Peyer's patch (tissue), 4 donors: Measurements from ENCODE around the gene GNG2. TPM values are rescaled to one million over a fixed set of nuclear protein-coding genes. Genes with fewer than 3 reads are reported as not detected.

Source experiments
- DNase-seq, 3 donors: peaks; one replicate each; pipeline ENCODE4 v3.0.0-alpha.2; 2017 to 2019
- H3K27ac ChIP-seq, 4 donors: fragments of 200-600 bp; sonication (generic); one replicate each; pipeline ENCODE4 v1.5.1; 2016 to 2019
- H3K27me3 ChIP-seq, 2 donors: fragments of 200-600 bp; sonication (generic); one replicate each; pipeline ENCODE4 v1.5.1; 2019
- H3K36me3 ChIP-seq, 3 donors: fragments of 200-600 bp; sonication (generic); one replicate each; pipeline ENCODE4 v1.5.1; 2016 to 2019
- H3K4me1 ChIP-seq, 4 donors: fragments of 200-600 bp; sonication (generic); one replicate each; pipeline ENCODE4 v1.5.1; 2016 to 2019
- H3K4me3 ChIP-seq, 4 donors: fragments of 200-600 bp; sonication (generic); 1 replicate in 3 of 4; 2 replicates in 1 of 4; pipeline ENCODE4 v1.5.1; 2016 to 2019; ENCODE audit warnings: mild to moderate bottlenecking in 1 of 4
- H3K9me3 ChIP-seq, 4 donors: fragments of 200-600 bp; sonication (generic); one replicate each; pipeline ENCODE4 v1.5.1; 2016 to 2019; ENCODE audit warnings: mild to moderate bottlenecking in 1 of 4
- CTCF ChIP-seq, 6 experiments: fragments of 450-650 bp in 4 of 6; fragments of 200-600 bp in 2 of 6; sonication (generic) in 1 of 6; IDR thresholded peaks; one replicate each; pipeline ENCODE4 v1.5.1; 2017 to 2019; ENCODE audit warnings: antibody characterized with exemption in 6 of 6, mild to moderate bottlenecking in 3 of 6, moderate library complexity in 1 of 6
- POLR2A ChIP-seq, 2 donors: fragments of 450-650 bp; IDR thresholded peaks; one replicate each; pipeline ENCODE4 v1.5.1; 2017; ENCODE audit warnings: antibody characterized with exemption in 2 of 2, mild to moderate bottlenecking in 2 of 2, moderate library complexity in 2 of 2
- total RNA-seq, 4 donors: library from RNA; depleted of rRNA; stranded (reverse); fragments of >200 nt; gene quantifications; one replicate each; pipeline ENCODE4 v1.1.0, GENCODE V29; 2016

GNG2 gene
- total RNA-seq, 4 donors from 2014 or later: 6.0 to 44.6 (median 9.7) TPM

- Histone ChIP-seq H3K27me3 (no peaks in the 10 kb centered on the region), H3K27ac (no peak overlapping the region), H3K9me3 (no peaks in the 10 kb centered on the region), H3K4me3 (no peak overlapping the region), H3K4me1 (peaks cover 0 to 47% (median 5%) of the 10 kb centered on the region in 4 donors), H3K36me3 (no peaks in the 10 kb centered on the region)
- no peak for TF ChIP-seq CTCF (IDR thresholded peaks at IDR 0.05)
- TF ChIP-seq POLR2A (IDR thresholded peaks at IDR 0.05): no peak
- DNase-seq: no peak
These were observed 9.1 kb downstream of the GNG2 start for GRCh38 chr14:51869411-51870100.

- Histone ChIP-seq H3K27ac (no peak overlapping the region), H3K4me3 (no peak overlapping the region), H3K9me3 (no peaks in the 10 kb centered on the region), H3K27me3 (no peaks in the 10 kb centered on the region), H3K36me3 (no peaks in the 10 kb centered on the region), H3K4me1 (peaks cover 0 to 41% (median 5%) of the 10 kb centered on the region in 4 donors)
- DNase-seq: no peak
- TF ChIP-seq POLR2A (IDR thresholded peaks at IDR 0.05): no peak
- no peak for TF ChIP-seq CTCF (IDR thresholded peaks at IDR 0.05)
These were observed 10.2 kb downstream of the GNG2 start for GRCh38 chr14:51870606-51871005.

GRCh38 chr14:51871846-51872245 is 11.4 kb downstream of the GNG2 start:
- no peak for TF ChIP-seq CTCF (IDR thresholded peaks at IDR 0.05)
- no peak for TF ChIP-seq POLR2A (IDR thresholded peaks at IDR 0.05)
- Histone ChIP-seq H3K9me3 (no peaks in the 10 kb centered on the region), H3K36me3 (no peaks in the 10 kb centered on the region), H3K27me3 (no peaks in the 10 kb centered on the region), H3K27ac (no peak overlapping the region), H3K4me3 (no peak overlapping the region), H3K4me1 (peaks cover 0 to 34% (median 5%) of the 10 kb centered on the region in 4 donors)
- peak in 1 of 3 donors; percentile 48 for DNase-seq

GRCh38 chr14:51872396-51872795 is 12.0 kb downstream of the GNG2 start:
- H3K27ac ChIP-seq: peak overlapping the region in 3 of 4 donors; percentile 7 to 40 (median 12)

GRCh38 chr14:51873221-51873893 is 12.9 kb downstream of the GNG2 start:
- Histone ChIP-seq H3K36me3 (no peaks in the 10 kb centered on the region), H3K9me3 (no peaks in the 10 kb centered on the region), H3K27ac (peak overlapping the region in 3 of 4 donors; percentile 13 to 56 (median 27)), H3K4me1 (peaks cover 0 to 28% (median under 1%) of the 10 kb centered on the region in 4 donors), H3K4me3 (no peak overlapping the region), H3K27me3 (no peaks in the 10 kb centered on the region)
- no peak for TF ChIP-seq POLR2A (IDR thresholded peaks at IDR 0.05)
- TF ChIP-seq CTCF (IDR thresholded peaks at IDR 0.05): no peak
- no peak for DNase-seq

More at GRCh38 chr14:51872396-51872795, 12.0 kb downstream of the GNG2 start:
- Histone ChIP-seq H3K9me3 (no peaks in the 10 kb centered on the region), H3K4me3 (no peak overlapping the region), H3K27me3 (no peaks in the 10 kb centered on the region), H3K4me1 (peaks cover 0 to 33% (median 5%) of the 10 kb centered on the region in 4 donors), H3K36me3 (no peaks in the 10 kb centered on the region)
- DNase-seq: no peak
- TF ChIP-seq CTCF (IDR thresholded peaks at IDR 0.05): no peak
- TF ChIP-seq POLR2A (IDR thresholded peaks at IDR 0.05): no peak
